Right kidney (tissue), 1 donor: ENCODE measurements around the gene CFAP99.
A peak's percentile ranks its signal among the peaks of the same experiment; 100 is the strongest.

Source experiments
- DNase-seq: peaks from one replicate; pipeline ENCODE4 v3.0.0-alpha.2; 2016

The CFAP99 gene

DNA sequence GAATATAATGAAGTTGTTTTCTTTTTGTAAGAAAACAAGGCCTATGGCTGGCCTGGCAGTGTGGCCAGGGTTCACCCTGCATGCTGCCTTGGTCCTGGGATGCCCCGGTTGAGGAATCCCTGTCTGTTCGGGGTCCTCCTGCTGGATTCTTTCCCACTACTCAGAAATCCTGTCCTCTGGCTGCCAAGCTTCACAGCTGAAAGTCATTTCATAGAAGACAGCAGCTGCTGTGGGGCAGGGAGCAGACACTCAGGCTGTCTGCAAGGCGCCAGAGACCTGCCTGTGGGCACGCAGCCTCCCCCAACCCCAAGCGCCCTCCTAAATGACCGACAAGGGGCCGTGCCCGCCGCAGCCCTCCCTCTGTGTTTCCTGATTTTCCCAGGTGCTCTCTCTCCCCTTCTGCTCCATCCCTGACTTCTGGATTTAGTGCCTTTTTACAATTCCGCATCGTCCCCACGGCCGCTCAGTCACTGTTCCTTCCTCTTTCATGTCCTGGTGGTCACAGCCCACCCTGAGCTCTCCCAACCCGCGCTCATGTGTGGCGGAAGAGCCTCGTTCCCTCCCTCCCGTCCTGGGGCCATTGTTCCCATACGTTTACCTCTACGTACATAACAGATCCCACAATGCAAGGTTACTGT lies 27.9 kb upstream of the CFAP99 start:
- peak; percentile 37 for DNase-seq

DNA sequence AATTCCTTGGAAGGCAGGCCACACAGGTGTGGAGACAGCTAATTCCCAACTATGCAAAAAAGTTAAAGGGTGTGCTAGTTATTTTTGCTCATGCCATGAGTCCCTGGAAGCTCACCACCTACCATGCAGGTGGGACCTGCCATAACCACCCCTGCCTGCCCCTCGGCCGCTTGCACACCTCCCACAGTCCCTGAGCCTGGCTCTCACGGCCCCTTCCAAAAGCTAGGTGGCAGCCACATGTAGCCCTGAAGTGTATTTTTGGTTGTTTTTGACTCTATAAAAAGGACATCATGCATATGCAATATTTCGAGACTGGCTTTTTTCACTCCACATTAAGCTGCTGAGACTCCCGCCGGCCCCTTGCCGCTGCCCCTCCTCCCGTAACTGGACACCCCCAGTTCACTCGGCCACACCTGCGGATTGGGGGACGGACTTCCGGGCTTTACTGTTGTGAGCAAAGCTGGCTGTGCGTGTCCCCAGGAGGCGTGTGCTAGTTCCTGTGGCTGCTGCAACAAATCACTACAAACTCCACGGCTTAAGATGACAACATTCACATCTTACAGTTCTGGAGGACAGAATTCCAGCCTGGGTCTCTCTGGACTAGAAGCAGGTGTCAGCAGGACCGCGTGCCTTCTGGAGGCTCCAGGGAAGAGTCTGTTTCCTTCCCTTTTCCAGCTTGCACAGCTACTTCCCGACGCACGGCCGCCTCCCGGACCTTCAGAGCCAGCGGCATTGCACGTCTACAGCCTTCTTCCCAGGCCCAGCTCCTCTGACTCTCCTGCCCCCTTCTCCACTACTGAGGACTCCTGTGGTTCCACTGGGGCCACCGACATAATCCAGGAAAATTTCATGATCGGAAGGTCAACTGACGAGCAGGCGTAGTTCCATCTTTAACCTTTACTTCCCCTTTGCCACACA lies 25.1 kb upstream of the CFAP99 start:
- DNase-seq, result peak; percentile 67

DNA sequence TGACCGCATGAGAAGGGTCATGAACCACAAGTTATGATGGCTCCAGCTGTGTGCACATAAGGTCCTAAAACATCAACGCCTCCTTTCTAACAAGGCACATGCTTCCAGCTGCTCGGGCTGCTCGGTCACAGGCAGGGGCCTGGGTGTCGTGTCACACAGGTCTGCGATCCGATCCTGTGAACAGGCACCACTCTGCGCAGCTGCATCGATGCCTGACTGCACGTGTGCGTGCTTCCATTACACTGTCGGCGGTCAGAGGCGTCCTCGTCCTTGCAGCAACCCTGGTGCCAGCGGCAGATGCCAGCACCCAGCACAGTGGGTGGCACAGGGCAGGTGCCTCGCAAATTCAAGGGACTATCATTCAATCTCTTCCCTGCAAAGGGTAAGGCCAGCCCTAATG lies 24.2 kb upstream of the CFAP99 start:
- DNase-seq, result peak; percentile 35

GRCh38 chr4:2395038-2395437 lies 23.7 kb upstream of the CFAP99 start:
- no peak for DNase-seq

DNA sequence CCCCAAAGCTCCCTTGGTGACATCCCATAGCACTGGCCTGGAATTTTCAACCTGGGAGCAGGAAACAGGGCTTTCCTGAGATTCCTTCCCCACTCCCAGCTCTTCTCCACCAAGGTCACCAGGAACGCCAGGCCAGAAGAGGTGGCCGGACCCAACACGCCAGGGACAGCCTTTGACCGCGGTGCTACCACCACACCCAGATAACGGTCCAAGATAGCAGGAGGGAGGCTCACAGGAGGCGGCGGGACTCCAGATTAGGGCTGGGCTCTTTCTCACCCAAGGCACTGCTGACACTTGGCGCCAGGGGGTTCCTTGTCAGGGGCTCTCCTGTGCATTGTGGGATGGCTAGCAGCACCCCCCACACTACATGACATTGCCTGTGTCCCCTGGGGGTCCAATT lies 23.2 kb upstream of the CFAP99 start:
- DNase-seq, result no peak

DNA sequence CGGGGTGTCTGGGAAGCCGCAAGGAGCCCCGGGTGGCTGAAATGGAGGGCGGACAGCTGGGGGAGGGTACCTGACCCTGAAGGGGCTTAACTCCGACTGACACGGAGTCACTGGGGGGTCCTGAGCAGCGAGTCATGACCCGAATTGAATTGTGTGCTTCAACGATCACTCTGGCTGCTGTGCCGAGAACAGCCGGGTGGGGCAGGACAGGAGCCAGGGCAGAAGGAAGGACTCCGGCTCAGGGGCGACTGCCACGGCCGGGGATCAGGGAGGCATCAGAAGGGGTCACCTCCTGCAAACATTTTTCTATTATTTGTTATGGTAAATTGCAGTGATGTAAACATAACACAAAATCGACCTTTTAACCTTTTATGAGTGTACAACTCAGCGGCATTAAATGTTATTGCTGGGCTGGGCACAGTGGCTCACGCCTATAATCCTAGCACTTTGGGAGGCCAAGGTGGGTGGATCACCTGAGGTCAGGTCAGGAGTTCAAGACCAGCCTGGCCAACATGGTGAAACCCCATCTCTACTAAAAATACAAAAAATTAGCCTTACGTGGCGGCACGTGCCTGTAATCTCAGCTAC lies 21.9 kb upstream of the CFAP99 start:
- DNase-seq, result no peak

- no peak for DNase-seq
Measured at GRCh38 chr4:2397596-2398379, 21.0 kb upstream of the CFAP99 start.

- DNase-seq, result no peak
Measured at GRCh38 chr4:2399216-2399615, 19.5 kb upstream of the CFAP99 start.

DNA sequence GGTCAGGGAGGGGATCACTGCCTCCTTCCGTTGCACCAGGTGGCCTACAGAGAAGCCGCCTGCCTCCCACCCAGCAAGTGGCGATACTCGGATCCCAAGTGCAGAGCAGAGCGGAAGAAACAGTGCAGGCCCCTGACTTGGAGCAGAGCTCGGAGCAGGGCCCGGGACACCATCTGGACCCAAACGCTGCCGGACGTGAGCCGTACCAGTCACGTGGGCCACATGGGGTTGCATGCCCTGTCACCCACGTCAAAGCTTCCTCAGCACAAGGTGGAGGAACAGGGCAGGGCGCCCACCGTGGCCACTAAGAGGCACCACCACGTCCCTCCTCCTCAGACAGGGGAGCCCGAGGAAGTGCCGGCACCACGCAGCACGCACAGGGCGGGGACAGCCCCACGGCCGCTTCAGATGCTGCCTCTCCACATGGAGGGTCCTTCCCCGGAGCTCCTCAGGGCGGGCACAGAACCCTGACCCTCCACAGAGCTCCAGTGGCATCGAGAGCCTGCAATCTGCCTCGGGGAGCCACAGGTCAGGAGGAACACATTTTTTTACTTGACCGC lies 19.0 kb upstream of the CFAP99 start:
- no peak for DNase-seq

DNA sequence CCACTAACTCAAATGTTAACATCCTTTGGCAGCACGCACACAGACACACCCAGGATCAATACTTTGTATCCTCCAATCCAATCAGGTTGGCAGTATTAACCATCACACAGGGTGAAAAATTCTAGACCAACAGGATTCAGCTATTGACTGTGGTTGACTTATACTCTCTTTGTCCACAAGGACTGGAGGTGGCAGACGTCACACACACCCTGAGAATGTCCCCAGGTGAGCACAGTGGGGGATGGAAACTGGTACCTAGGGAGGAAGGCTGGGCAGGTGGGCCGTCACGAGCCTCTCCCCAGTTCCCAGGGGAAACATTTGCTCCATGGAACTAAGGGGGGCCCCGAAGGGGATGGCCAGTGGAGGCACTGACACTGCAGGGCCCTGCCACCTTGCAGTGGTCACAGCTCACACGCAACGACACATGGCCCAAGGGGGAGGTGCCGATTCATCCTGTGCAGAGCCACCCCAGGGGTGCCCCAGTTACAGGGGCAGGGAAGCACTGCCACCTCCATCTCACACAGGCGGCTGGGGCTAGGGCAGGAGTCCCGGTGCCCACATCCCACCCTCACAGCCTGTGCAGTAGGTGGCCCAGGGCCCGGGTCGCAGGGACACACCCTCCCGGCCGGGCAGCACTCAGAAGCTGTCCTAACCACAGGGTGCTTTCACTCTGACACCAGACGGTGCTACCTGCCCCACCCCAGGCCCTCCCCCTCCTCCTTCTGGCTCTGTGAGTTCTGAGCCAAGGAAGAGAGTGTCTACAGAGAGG lies 17.7 kb upstream of the CFAP99 start:
- no peak for DNase-seq

- no peak for DNase-seq
Measured at GRCh38 chr4:2401610-2401983, 17.2 kb upstream of the CFAP99 start.

GRCh38 chr4:2402048-2402842 lies 16.5 kb upstream of the CFAP99 start:
- DNase-seq, result peak; percentile 55

DNA sequence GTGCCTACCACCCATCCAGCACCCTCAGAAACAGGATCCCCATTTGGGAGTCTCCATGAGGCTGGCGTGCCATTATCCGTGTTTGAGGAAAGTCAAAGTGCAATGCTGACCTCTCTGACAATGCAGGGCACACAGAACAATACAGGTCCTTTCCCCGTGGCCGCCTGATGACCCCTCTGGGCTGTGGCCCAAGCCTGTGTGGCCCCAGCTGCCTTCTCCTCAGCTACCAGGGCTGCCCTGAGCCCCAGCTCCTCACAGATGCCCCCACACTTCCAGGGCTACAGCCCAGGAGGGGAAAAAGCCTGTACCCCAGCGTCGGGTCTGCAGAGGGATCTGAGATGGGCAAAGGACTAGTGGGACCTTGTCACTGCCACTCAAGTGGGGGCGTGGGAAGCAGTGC lies 15.8 kb upstream of the CFAP99 start:
- DNase-seq, result no peak

DNA sequence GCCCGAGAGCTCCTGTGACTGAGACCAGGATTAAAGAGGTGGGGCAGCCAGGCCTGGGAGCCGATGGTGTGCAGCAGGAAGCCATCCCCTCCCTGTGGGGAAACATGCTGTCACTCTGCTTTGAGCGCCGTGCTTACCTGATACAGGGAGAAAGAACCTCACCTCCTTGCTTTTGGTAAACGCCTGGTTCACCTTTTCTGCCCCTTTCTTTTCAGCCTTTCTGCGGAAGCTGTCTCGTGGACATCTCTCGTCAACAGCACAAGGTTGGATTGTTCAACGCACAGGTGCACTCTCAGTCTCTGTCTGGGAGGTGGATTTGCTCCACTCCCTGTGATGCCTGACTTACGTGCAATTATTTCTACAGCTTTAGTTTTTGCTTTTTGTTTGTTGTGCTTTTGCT lies 12.3 kb upstream of the CFAP99 start:
- DNase-seq, result no peak

DNA sequence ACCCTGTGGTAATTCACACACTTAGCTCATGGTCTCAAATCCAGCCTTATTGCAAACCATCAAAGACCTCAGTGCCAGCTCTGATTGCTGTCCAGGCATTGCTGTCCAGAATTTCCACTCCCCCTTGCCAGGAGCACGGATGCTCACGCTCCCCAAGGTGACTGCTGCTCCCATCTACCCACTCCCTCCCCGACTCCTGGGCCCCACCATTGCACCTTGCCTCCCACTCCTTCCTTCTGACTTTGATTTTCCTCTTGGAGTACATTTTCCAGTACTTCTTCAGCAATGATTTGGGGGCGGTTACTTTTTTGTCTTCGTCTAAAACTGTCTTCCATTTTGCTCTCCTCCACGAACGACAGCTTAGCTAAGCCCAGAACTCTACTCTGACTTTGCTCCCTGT lies 11.8 kb upstream of the CFAP99 start:
- DNase-seq, result no peak

DNA sequence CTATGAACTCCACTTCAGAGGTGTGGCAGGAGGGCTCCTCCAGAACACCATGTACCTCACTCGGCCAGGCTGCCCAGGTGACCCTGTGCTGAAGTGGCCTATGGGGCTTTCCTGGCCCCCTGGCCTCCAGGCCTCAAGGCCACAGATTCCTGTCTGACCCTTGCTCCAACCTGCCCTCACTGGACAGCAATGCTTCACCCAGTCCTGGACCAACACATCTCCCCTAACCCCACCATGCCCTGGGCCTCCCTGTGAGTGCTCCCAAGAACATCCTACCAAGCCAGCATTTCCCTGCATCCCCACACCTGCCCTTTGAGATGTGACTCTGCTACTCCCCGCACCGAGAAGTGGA lies 10.8 kb upstream of the CFAP99 start:
- no peak for DNase-seq

- no peak for DNase-seq
Measured at GRCh38 chr4:2408401-2408958, 10.3 kb upstream of the CFAP99 start.

- DNase-seq, result no peak
Measured at GRCh38 chr4:2408976-2409375, 9.8 kb upstream of the CFAP99 start.

DNA sequence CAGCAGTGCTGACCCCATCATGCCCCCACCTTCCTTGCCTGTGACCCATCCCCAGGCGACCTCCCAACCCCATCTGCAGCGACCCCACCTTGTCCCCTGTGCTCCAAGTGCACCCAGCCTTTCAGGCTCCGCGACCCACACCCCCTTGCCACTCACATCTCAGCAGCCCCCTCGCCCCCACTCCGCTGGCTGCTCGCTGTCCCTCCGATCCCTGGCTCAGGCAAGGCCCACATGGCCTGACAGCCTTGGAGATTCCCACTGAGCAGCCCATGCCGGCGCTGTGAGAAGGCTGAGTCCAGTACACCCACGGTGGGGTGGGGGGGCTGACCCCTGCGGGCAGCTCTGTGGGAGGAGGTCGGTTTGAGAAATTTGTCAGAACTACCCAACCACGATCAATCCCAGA lies 9.4 kb upstream of the CFAP99 start:
- DNase-seq, result no peak

DNA sequence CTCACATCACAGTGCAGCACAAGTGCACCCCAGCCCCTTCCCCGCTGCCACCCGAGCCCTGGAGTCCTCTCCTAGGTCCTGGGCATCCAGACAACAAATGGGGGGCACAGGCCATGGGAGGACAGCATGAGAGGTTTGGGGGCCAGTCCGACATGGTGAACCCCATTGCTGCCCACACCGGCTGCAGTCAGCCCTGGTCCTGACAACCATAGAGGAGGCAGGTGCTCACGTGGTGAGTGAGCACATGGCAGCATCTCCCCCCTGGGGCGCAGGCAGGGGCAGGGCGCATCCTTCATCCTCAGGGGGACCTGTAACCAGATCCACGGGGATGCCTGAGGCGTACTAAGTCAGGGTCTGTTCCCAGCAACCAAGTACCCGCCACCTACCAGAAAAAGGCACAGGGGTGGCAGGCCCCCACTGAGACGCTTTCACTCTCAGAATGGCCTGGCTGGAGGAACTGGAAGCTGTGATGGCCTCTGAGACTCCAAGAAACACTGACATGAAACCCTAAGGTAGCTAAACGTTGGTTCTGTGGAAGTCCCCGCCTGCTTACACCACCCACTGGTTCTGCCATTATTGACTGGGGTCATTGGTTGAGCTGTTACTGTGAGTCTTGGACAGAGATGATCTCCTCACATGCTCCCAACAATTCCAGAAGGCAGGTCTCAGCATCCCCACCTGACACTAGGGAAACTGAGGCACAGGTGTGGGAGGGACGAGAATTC lies 6.8 kb upstream of the CFAP99 start:
- DNase-seq, result no peak
